DND-41 (cell line): ENCODE measurements around the gene LLPH.

Source experiments
- ATAC-seq: fragments of 200-7000 bp; cut with Tn5 transposase; 3 replicates; pipeline ENCODE4 v1.9.1; 2021; ENCODE audit warnings: low read depth; ENCODE audit not compliant: insufficient read depth
- DNase-seq: peaks from one replicate; pipeline ENCODE4 v3.0.0-alpha.2; 2020
- H2AFZ ChIP-seq: 2 replicates; pipeline ENCODE4 v1.6.0; 2012; ENCODE audit warnings: low read depth, low read length
- H3K27ac ChIP-seq: 2 replicates; pipeline ENCODE4 v1.5.1; 2012; ENCODE audit warnings: low read length, inconsistent platforms
- H3K27me3 ChIP-seq: fragments of 200-600 bp; sonication (generic); 2 replicates; pipeline ENCODE4 v1.6.0; 2012; ENCODE audit warnings: low read length, mild to moderate bottlenecking, inconsistent platforms; ENCODE audit not compliant: insufficient read depth, poor library complexity
- H3K36me3 ChIP-seq: 2 replicates; pipeline ENCODE4 v1.5.1; 2012; ENCODE audit warnings: low read length, inconsistent platforms; ENCODE audit not compliant: insufficient read depth
- H3K4me1 ChIP-seq: 2 replicates; pipeline ENCODE4 v1.5.1; 2012; ENCODE audit warnings: mild to moderate bottlenecking, low read length; ENCODE audit not compliant: insufficient read depth
- H3K4me2 ChIP-seq: 2 replicates; pipeline ENCODE4 v1.6.0; 2012; ENCODE audit warnings: mild to moderate bottlenecking, moderate library complexity, low read length, inconsistent platforms; ENCODE audit not compliant: insufficient read depth
- H3K4me3 ChIP-seq, 2 experiments: fragments of 200-600 bp in 1 of 2; shearing (Covaris generic) in 1 of 2; 2 replicates each; pipeline ENCODE4 v1.5.1; 2012 to 2016; ENCODE audit warnings: inconsistent platforms in 2 of 2, low read length in 2 of 2, mild to moderate bottlenecking in 2 of 2, low read depth in 1 of 2, moderate library complexity in 1 of 2
- H3K79me2 ChIP-seq: 2 replicates; pipeline ENCODE4 v1.6.0; 2012; ENCODE audit warnings: low read length, inconsistent platforms; ENCODE audit not compliant: insufficient read depth
- H3K9ac ChIP-seq: 2 replicates; pipeline ENCODE4 v1.6.0; 2012; ENCODE audit warnings: low read depth, mild to moderate bottlenecking, inconsistent platforms, low read length, moderate library complexity
- H3K9me3 ChIP-seq: 2 replicates; pipeline ENCODE4 v1.5.1; 2012; ENCODE audit warnings: low read length, moderate library complexity, mild to moderate bottlenecking, inconsistent platforms; ENCODE audit not compliant: insufficient read depth, severe bottlenecking
- H4K20me1 ChIP-seq: 2 replicates; pipeline ENCODE4 v1.6.0; 2012; ENCODE audit warnings: low read length; ENCODE audit not compliant: insufficient read depth
- EZH2 ChIP-seq: IDR thresholded peaks from 3 replicates; pipeline ENCODE4 v1.6.1; 2012; ENCODE audit warnings: borderline replicate concordance, low read depth, mild to moderate bottlenecking, moderate library complexity, low read length, inconsistent platforms; ENCODE audit not compliant: severe bottlenecking
- TF ChIP-seq, protein P1 (sequence below): IDR thresholded peaks from 2 replicates; pipeline ENCODE4 v1.5.1; 2012; ENCODE audit warnings: borderline replicate concordance, low read length, moderate library complexity, mild to moderate bottlenecking; ENCODE audit not compliant: poor library complexity, severe bottlenecking; ENCODE audit errors: extremely low read depth

LLPH gene

GRCh38 chr12:66066929-66067523 is 63.5 kb downstream of the LLPH start:
- no peaks in the 10 kb centered on the region for H3K27me3 ChIP-seq
- H3K27ac ChIP-seq, result no peak overlapping the region
- no peaks in the 10 kb centered on the region for H3K36me3 ChIP-seq
- no peak overlapping the region for H3K4me3 ChIP-seq
- H2AFZ ChIP-seq, result no peak overlapping the region
- DNase-seq (no peak), ATAC-seq (no peak)
- no peaks in the 10 kb centered on the region for H4K20me1 ChIP-seq
- TF ChIP-seq, protein P1, sequence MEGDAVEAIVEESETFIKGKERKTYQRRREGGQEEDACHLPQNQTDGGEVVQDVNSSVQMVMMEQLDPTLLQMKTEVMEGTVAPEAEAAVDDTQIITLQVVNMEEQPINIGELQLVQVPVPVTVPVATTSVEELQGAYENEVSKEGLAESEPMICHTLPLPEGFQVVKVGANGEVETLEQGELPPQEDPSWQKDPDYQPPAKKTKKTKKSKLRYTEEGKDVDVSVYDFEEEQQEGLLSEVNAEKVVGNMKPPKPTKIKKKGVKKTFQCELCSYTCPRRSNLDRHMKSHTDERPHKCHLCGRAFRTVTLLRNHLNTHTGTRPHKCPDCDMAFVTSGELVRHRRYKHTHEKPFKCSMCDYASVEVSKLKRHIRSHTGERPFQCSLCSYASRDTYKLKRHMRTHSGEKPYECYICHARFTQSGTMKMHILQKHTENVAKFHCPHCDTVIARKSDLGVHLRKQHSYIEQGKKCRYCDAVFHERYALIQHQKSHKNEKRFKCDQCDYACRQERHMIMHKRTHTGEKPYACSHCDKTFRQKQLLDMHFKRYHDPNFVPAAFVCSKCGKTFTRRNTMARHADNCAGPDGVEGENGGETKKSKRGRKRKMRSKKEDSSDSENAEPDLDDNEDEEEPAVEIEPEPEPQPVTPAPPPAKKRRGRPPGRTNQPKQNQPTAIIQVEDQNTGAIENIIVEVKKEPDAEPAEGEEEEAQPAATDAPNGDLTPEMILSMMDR, result no peak
- no peak for TF ChIP-seq EZH2
- peaks cover 3% of the 10 kb centered on the region; the same call in 1 of the 2 replicates for H3K4me1 ChIP-seq
- no peaks in the 10 kb centered on the region for H3K79me2 ChIP-seq
- no peaks in the 10 kb centered on the region for H3K9me3 ChIP-seq
- H3K4me2 ChIP-seq, result no peak overlapping the region
- no peak overlapping the region for H3K9ac ChIP-seq
